Colonic mucosa (tissue), 4 donors: ENCODE data around the gene GRIA4. TPM values are rescaled to one million over a fixed set of nuclear protein-coding genes. Genes with fewer than 3 reads are reported as not detected.

ENCODE experiments used
- DNase-seq: peaks from one replicate; pipeline ENCODE4 v3.0.0-alpha.2; 2020
- H3K27ac ChIP-seq: fragments of 200-600 bp; one replicate; pipeline ENCODE4 v1.8.0; 2021
- H3K27me3 ChIP-seq: fragments of 200-600 bp; one replicate; pipeline ENCODE4 v1.8.0; 2021
- H3K36me3 ChIP-seq: fragments of 200-600 bp; one replicate; pipeline ENCODE4 v1.8.0; 2021
- H3K4me1 ChIP-seq: fragments of 200-600 bp; one replicate; pipeline ENCODE4 v1.8.0; 2021; ENCODE audit warnings: mild to moderate bottlenecking
- H3K4me3 ChIP-seq: fragments of 200-600 bp; one replicate; pipeline ENCODE4 v1.8.0; 2021
- H3K9ac ChIP-seq, 2 donors: one replicate each; pipeline ENCODE4 v1.7.0; 2013; ENCODE audit warnings: control low read depth in 2 of 2, low read depth in 2 of 2, low read length in 2 of 2
- H3K9me3 ChIP-seq: fragments of 200-600 bp; one replicate; pipeline ENCODE4 v1.8.0; 2021
- intact Hi-C: fragments of 100-400 bp; cut with DNase I; formaldehyde crosslinking; loops from one replicate; pipeline ENCODE4 v1.14.1; 2022
- total RNA-seq, 2 donors: library from RNA; stranded (reverse); fragmentation: NEBNext Ultra II Directional in 1 of 2; extraction: Animal tissue kit (Norgen Biotek cat#: 25700) in 1 of 2; gene quantifications; one replicate each; pipeline ENCODE4 v1.2.1, GENCODE V29; 2021
- TF ChIP-seq, protein P1 (sequence below): fragments of 200-600 bp; IDR thresholded peaks from one replicate; pipeline ENCODE4 v1.8.0; 2022; ENCODE audit warnings: antibody characterized with exemption, mild to moderate bottlenecking
- donor health status: healthy.
- donor health status: DM: no; HTN: no; CAD: no.
- donor health status: DM: no; HTN: no; CAD: no.

The GRIA4 gene
- total RNA-seq, 2 donors from 2014 or later: 0.67 to 0.69 TPM

DNA sequence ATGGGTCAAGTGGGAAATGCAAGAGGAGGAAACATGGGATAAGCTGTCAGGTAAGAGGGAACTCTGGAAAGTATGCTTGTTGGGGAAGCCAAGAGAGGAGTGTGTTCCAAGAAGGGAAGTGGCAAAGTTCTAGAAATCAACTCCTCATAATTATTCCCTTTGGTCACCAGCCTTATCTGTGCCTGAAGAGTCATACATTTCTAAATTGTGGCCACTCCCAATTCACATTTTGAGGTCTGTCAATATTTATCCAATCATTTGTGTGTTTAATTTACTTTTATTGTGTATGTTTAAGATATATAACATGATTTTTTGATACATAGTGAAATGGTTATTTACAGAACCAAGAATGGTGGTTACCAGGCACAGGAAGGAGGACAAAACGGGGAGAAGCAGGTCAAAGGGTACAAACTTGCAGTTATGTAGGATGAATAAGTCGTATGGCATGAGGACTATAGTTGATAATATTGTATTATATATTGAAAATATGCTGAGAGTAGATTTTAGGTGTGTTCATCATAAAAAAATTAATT lies 131.7 kb downstream of the GRIA4 start:
- no peaks in the 10 kb centered on the region for H3K9me3 ChIP-seq
- H3K4me3 ChIP-seq: no peak overlapping the region
- no peaks in the 10 kb centered on the region for H3K4me1 ChIP-seq
- no peaks in the 10 kb centered on the region for H3K36me3 ChIP-seq
- peak; percentile 23 for DNase-seq
- no peaks in the 10 kb centered on the region for H3K27me3 ChIP-seq
- TF ChIP-seq, protein P1, sequence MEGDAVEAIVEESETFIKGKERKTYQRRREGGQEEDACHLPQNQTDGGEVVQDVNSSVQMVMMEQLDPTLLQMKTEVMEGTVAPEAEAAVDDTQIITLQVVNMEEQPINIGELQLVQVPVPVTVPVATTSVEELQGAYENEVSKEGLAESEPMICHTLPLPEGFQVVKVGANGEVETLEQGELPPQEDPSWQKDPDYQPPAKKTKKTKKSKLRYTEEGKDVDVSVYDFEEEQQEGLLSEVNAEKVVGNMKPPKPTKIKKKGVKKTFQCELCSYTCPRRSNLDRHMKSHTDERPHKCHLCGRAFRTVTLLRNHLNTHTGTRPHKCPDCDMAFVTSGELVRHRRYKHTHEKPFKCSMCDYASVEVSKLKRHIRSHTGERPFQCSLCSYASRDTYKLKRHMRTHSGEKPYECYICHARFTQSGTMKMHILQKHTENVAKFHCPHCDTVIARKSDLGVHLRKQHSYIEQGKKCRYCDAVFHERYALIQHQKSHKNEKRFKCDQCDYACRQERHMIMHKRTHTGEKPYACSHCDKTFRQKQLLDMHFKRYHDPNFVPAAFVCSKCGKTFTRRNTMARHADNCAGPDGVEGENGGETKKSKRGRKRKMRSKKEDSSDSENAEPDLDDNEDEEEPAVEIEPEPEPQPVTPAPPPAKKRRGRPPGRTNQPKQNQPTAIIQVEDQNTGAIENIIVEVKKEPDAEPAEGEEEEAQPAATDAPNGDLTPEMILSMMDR: no peak
- H3K27ac ChIP-seq: no peak overlapping the region
- no peak overlapping the region for H3K9ac ChIP-seq
- intact Hi-C loops: no loop called here

DNA sequence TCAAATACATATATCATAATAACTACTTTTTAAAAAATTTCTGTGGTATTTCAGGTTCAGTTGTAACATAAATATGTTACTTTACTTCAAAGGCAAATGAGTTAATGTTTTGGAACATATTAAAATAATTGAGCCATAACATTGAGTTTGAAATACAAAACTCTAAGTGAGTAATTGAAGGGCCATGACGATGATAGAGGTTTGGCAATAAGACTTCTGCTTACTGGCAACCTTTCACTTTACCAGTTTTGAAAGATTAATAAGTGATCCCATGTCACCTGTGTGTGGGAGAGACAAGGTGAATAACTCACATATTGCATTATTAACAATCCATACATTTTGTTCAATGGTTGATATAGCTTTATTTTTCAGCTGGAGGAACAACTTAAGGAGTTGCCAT lies 144.4 kb downstream of the GRIA4 start:
- Histone ChIP-seq H3K36me3 (no peaks in the 10 kb centered on the region), H3K4me3 (no peak overlapping the region), H3K27ac (no peak overlapping the region), H3K9me3 (no peaks in the 10 kb centered on the region), H3K9ac (no peak overlapping the region), H3K27me3 (no peaks in the 10 kb centered on the region), H3K4me1 (no peaks in the 10 kb centered on the region)
- DNase-seq: no peak
- intact Hi-C loops: no loop called here
- TF ChIP-seq, protein P1: no peak

DNA sequence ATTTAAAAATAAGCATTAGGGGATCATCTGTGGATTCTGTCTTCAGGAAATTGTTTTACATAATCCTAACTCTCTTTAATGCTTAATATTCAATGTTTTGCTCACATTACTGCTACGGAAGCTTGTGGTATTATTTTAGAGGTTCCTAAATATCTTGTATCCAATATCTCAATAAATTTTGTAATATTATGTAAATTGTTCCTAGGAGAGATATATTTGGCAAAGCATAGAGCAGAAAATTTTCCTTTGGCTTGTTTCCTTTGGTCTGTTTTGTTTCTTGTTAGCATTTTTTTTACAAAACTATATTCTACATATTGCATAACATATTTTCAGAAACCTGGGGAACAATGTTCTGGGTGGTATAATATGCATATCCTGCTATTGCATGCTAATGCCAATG lies 144.8 kb downstream of the GRIA4 start:
- Histone ChIP-seq H3K27me3 (no peaks in the 10 kb centered on the region), H3K36me3 (no peaks in the 10 kb centered on the region), H3K9ac (no peak overlapping the region), H3K4me3 (no peak overlapping the region), H3K4me1 (no peaks in the 10 kb centered on the region), H3K27ac (no peak overlapping the region), H3K9me3 (no peaks in the 10 kb centered on the region)
- DNase-seq: no peak
- intact Hi-C loops: no loop called here
- TF ChIP-seq, protein P1: no peak

DNA sequence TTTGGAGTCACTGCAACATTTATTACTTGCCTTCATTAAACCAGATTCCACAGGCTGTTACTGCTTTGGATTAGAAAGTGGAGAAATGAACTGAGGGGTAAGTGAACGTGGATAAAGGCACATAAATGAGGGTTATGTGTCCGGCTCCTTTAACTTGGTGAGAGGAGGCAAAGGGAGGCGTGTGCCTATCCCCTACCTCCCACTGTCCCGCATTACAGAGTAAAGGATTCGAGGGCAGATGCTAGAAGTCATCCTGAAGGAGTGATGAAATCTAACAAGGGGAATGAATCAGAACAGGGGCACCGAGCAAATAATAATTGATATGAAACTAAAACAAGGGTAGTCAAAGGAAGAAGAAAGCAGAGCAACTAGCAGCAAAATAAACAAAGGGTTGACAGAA lies 147.2 kb downstream of the GRIA4 start:
- Histone ChIP-seq H3K9ac (no peak overlapping the region), H3K27me3 (no peaks in the 10 kb centered on the region), H3K27ac (no peak overlapping the region), H3K36me3 (no peaks in the 10 kb centered on the region), H3K9me3 (no peaks in the 10 kb centered on the region), H3K4me3 (no peak overlapping the region), H3K4me1 (no peaks in the 10 kb centered on the region)
- TF ChIP-seq, protein P1: no peak
- no peak for DNase-seq
- intact Hi-C loops: no loop called here

DNA sequence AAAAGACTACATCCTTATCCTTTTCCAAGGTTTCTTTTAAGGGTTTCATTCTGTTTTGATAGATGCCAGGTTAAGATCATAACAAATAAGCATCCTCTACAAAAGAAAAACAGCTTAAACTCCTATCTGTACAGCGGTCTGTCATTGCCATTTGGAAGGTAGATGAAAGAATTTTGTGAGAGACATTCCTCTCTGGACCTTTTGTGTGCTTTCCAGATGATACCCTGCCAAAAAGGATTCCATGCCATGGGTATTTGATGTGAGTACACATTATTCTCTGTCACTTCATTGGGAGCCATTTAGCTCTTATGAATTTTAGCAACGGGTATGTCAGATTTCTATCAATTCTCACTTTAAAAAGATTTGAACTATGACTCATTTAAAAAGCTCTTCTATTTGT lies 153.7 kb downstream of the GRIA4 start:
- no peaks in the 10 kb centered on the region for H3K27me3 ChIP-seq
- H3K4me1 ChIP-seq: no peaks in the 10 kb centered on the region
- DNase-seq: no peak
- TF ChIP-seq, protein P1: no peak
- no peak overlapping the region for H3K27ac ChIP-seq
- H3K9me3 ChIP-seq: no peaks in the 10 kb centered on the region
- H3K9ac ChIP-seq: no peak overlapping the region
- no peaks in the 10 kb centered on the region for H3K36me3 ChIP-seq
- no peak overlapping the region for H3K4me3 ChIP-seq
- intact Hi-C loops: no loop called here
